ENCODE results near the gene AKAP13.
A peak's percentile ranks its signal among the peaks of the same experiment; 100 is the strongest.
"Not testable (repeated sequence)": the region's sequence is repeated elsewhere in the genome, so short reads cannot be mapped to it uniquely, and the experiment has no call there.

AKAP13 gene

GRCh38 chr15:85639752-85640381 is 259.5 kb downstream of the AKAP13 start:
- DNase-seq = no peak

GRCh38 chr15:85642065-85642692 is 261.8 kb downstream of the AKAP13 start:
- DNase-seq = no peak

GRCh38 chr15:85642693-85643066 is 262.3 kb downstream of the AKAP13 start:
- no peak for DNase-seq

GRCh38 chr15:85646538-85647091 is 266.2 kb downstream of the AKAP13 start:
- DNase-seq = peak; percentile 33

- DNase-seq = peak; percentile 58
Measured at GRCh38 chr15:85649372-85649771, 269.0 kb downstream of the AKAP13 start.

- no peak for DNase-seq
Measured at GRCh38 chr15:85651548-85651947, 271.1 kb downstream of the AKAP13 start.

GRCh38 chr15:85652457-85652856 is 272.1 kb downstream of the AKAP13 start:
- DNase-seq = no peak

- DNase-seq = no peak
Measured at GRCh38 chr15:85657132-85657531, 276.7 kb downstream of the AKAP13 start.

GRCh38 chr15:85658816-85659215 is 278.4 kb downstream of the AKAP13 start:
- DNase-seq = no peak

GRCh38 chr15:85661859-85662258 is 281.5 kb downstream of the AKAP13 start:
- DNase-seq = no peak

GRCh38 chr15:85665677-85666076 is 285.3 kb downstream of the AKAP13 start:
- DNase-seq = not testable (repeated sequence)

- DNase-seq = peak; percentile 61
Measured at GRCh38 chr15:85667491-85668424, 287.4 kb downstream of the AKAP13 start.

- no peak for DNase-seq
Measured at GRCh38 chr15:85671156-85671555, 290.8 kb downstream of the AKAP13 start.

- no peak for DNase-seq
Measured at GRCh38 chr15:85672332-85673084, 292.1 kb downstream of the AKAP13 start.

GRCh38 chr15:85673326-85673725 is 292.9 kb downstream of the AKAP13 start:
- no peak for DNase-seq

GRCh38 chr15:85676342-85677098 is 296.1 kb downstream of the AKAP13 start:
- DNase-seq = no peak

GRCh38 chr15:85679231-85679630 is 298.8 kb downstream of the AKAP13 start:
- DNase-seq = no peak

GRCh38 chr15:85681386-85681785 is 301.0 kb downstream of the AKAP13 start:
- DNase-seq = no peak

- no peak for DNase-seq
Measured at GRCh38 chr15:85684174-85684710, 303.8 kb downstream of the AKAP13 start.

GRCh38 chr15:85685356-85685755 is 305.0 kb downstream of the AKAP13 start:
- DNase-seq = no peak

- no peak for DNase-seq
Measured at GRCh38 chr15:85687329-85687728, 306.9 kb downstream of the AKAP13 start.

- DNase-seq = no peak
Measured at GRCh38 chr15:85688711-85689110, 308.3 kb downstream of the AKAP13 start.

Data from activated CD4-positive, alpha-beta T cell treated with anti-CD3 and anti-CD28 coated beads for 48 hours (primary cell).